Fibroblast of the conjunctiva (primary cell): Measurements from ENCODE around the gene NRROS.
"Not testable (repeated sequence)": the region's sequence is repeated elsewhere in the genome, so short reads cannot be mapped to it uniquely, and the experiment has no call there.

ENCODE experiments used
- DNase-seq: peaks from one replicate; pipeline ENCODE4 v3.0.0-alpha.2; 2010; ENCODE audit warnings: low read depth

The NRROS gene

GRCh38 chr3:196624907-196625306, 14.6 kb upstream of the NRROS start:
- no peak for DNase-seq

GRCh38 chr3:196625331-196625730, 14.2 kb upstream of the NRROS start:
- no peak for DNase-seq

- DNase-seq = no peak
Measured at GRCh38 chr3:196627918-196628231, 11.6 kb upstream of the NRROS start.

- no peak for DNase-seq
Measured at GRCh38 chr3:196629228-196629627, 10.3 kb upstream of the NRROS start.

- DNase-seq = no peak
Measured at GRCh38 chr3:196631682-196632045, 7.8 kb upstream of the NRROS start.

- DNase-seq = peak; percentile 48
Measured at GRCh38 chr3:196632046-196632751, 7.3 kb upstream of the NRROS start.

GRCh38 chr3:196633555-196634151, 5.8 kb upstream of the NRROS start:
- DNase-seq = no peak

GRCh38 chr3:196634224-196634623, 5.3 kb upstream of the NRROS start:
- no peak for DNase-seq

- no peak for DNase-seq
Measured at GRCh38 chr3:196634829-196635228, 4.7 kb upstream of the NRROS start.

- DNase-seq = no peak
Measured at GRCh38 chr3:196636369-196637349, 2.8 kb upstream of the NRROS start.

GRCh38 chr3:196637941-196638340, 1.6 kb upstream of the NRROS start:
- not testable (repeated sequence) for DNase-seq

GRCh38 chr3:196638861-196639482, 522 bp upstream of the NRROS start:
- no peak for DNase-seq

- DNase-seq = no peak
Measured at GRCh38 chr3:196640297-196641018, 964 bp downstream of the NRROS start.

- DNase-seq = no peak
Measured at GRCh38 chr3:196641333-196642054, 2.0 kb downstream of the NRROS start.

GRCh38 chr3:196642434-196642833, 2.9 kb downstream of the NRROS start:
- no peak for DNase-seq

- no peak for DNase-seq
Measured at GRCh38 chr3:196643201-196643749, 3.8 kb downstream of the NRROS start.

- DNase-seq = no peak
Measured at GRCh38 chr3:196643761-196644160, 4.3 kb downstream of the NRROS start.

- DNase-seq = no peak
Measured at GRCh38 chr3:196645096-196645495, 5.6 kb downstream of the NRROS start.

GRCh38 chr3:196645897-196646665, 6.6 kb downstream of the NRROS start:
- DNase-seq = no peak

- no peak for DNase-seq
Measured at GRCh38 chr3:196646666-196647216, 7.2 kb downstream of the NRROS start.
